Fibroblast of the conjunctiva (primary cell): Measurements from ENCODE around the gene PPP2R3C.
"Not testable (repeated sequence)": the region's sequence is repeated elsewhere in the genome, so short reads cannot be mapped to it uniquely, and the experiment has no call there.

ENCODE experiments used
- DNase-seq: peaks from one replicate; pipeline ENCODE4 v3.0.0-alpha.2; 2010; ENCODE audit warnings: low read depth

PPP2R3C gene

GRCh38 chr14:35121887-35122695 lies at the start of gene PPP2R3C, which contains the start of gene PRORP:
Gene PPP2R3C (minus strand): TSS chr14:35121990. CDS start chr14:35121959, 31 bp downstream.
Gene PRORP (plus strand): TSS chr14:35122552. CDS start chr14:35123246, 694 bp downstream.
- DNase-seq = peak; percentile 68

GRCh38 chr14:35167496-35167895 lies 45.7 kb upstream of the PPP2R3C start:
- DNase-seq = no peak

- DNase-seq = no peak
Observed at GRCh38 chr14:35164849-35165248, 43.1 kb upstream of the PPP2R3C start.

GRCh38 chr14:35163384-35163783 lies 41.6 kb upstream of the PPP2R3C start:
- DNase-seq = no peak

- no peak for DNase-seq
Observed at GRCh38 chr14:35161231-35161630, 39.4 kb upstream of the PPP2R3C start.

- DNase-seq = peak; percentile 81
Observed at GRCh38 chr14:35159742-35160409, 38.1 kb upstream of the PPP2R3C start.

GRCh38 chr14:35158951-35159653 lies 37.3 kb upstream of the PPP2R3C start:
- no peak for DNase-seq

- DNase-seq = no peak
Observed at GRCh38 chr14:35158491-35158890, 36.7 kb upstream of the PPP2R3C start.

- DNase-seq = no peak
Observed at GRCh38 chr14:35155962-35156361, 34.2 kb upstream of the PPP2R3C start.

- no peak for DNase-seq
Observed at GRCh38 chr14:35154016-35154415, 32.2 kb upstream of the PPP2R3C start.

- not testable (repeated sequence) for DNase-seq
Observed at GRCh38 chr14:35152531-35152930, 30.7 kb upstream of the PPP2R3C start.

GRCh38 chr14:35149239-35149638 lies 27.4 kb upstream of the PPP2R3C start:
- DNase-seq = no peak

GRCh38 chr14:35147711-35148110 lies 25.9 kb upstream of the PPP2R3C start:
- no peak for DNase-seq

- no peak for DNase-seq
Observed at GRCh38 chr14:35147186-35147585, 25.4 kb upstream of the PPP2R3C start.

- DNase-seq = no peak
Observed at GRCh38 chr14:35146711-35147149, 24.9 kb upstream of the PPP2R3C start.

- no peak for DNase-seq
Observed at GRCh38 chr14:35144029-35144428, 22.2 kb upstream of the PPP2R3C start.

- DNase-seq = no peak
Observed at GRCh38 chr14:35140718-35141581, 19.2 kb upstream of the PPP2R3C start.

- DNase-seq = no peak
Observed at GRCh38 chr14:35138585-35138984, 16.8 kb upstream of the PPP2R3C start.

- no peak for DNase-seq
Observed at GRCh38 chr14:35134329-35135123, 12.7 kb upstream of the PPP2R3C start.

GRCh38 chr14:35133542-35134328 lies 11.9 kb upstream of the PPP2R3C start:
- DNase-seq = no peak
